Kidney (tissue), 14 donors: ENCODE data around the gene TTLL8. TPM values are rescaled to one million over a fixed set of nuclear protein-coding genes. Genes with fewer than 3 reads are reported as not detected.

Experiments used
- DNase-seq, 5 donors: peaks; one replicate each; pipeline ENCODE4 v3.0.0-alpha.2; 2013 to 2020
- FAIRE-seq: peaks from 2 replicates; lab custom pipeline; 2012; peaks lifted over from hg19 to GRCh38; lab: Jason Lieb, UNC
- H3K27ac ChIP-seq, 2 donors: one replicate each; pipeline ENCODE4 v1.7.0; 2013; ENCODE audit warnings: low read depth in 2 of 2, low read length in 2 of 2, inconsistent platforms in 1 of 2
- H3K27me3 ChIP-seq: one replicate; pipeline ENCODE4 v1.7.1; 2013; ENCODE audit warnings: low read length, inconsistent platforms; ENCODE audit not compliant: control insufficient read depth, insufficient read depth
- H3K36me3 ChIP-seq, 3 donors: one replicate each; pipeline versions ENCODE4 v1.7.0 to v1.7.1; 2013; ENCODE audit warnings: low read length in 3 of 3, control low read depth in 1 of 3, inconsistent platforms in 1 of 3; ENCODE audit not compliant: insufficient read depth in 3 of 3, control insufficient read depth in 2 of 3
- H3K4me1 ChIP-seq, 3 donors: one replicate each; pipeline versions ENCODE4 v1.7.0 to v1.7.1; 2013; ENCODE audit warnings: low read length in 3 of 3, inconsistent platforms in 1 of 3, low read depth in 1 of 3; ENCODE audit not compliant: control insufficient read depth in 2 of 3, insufficient read depth in 2 of 3
- H3K4me3 ChIP-seq, 3 donors: one replicate each; pipeline versions ENCODE4 v1.7.0 to v1.8.1; 2013; ENCODE audit warnings: low read length in 3 of 3, control low read depth in 1 of 3, inconsistent platforms in 1 of 3
- H3K9ac ChIP-seq, 3 donors: one replicate each; pipeline versions ENCODE4 v1.7.0 to v1.7.1; 2013; ENCODE audit warnings: low read length in 3 of 3, control low read depth in 1 of 3, inconsistent platforms in 1 of 3
- H3K9me3 ChIP-seq, 3 donors: one replicate each; pipeline versions ENCODE4 v1.7.0 to v1.7.1; 2013; ENCODE audit warnings: low read length in 3 of 3, control low read depth in 1 of 3, inconsistent platforms in 1 of 3; ENCODE audit not compliant: control insufficient read depth in 2 of 3, insufficient read depth in 1 of 3
- intact Hi-C: fragments of 100-400 bp; cut with DNase I; formaldehyde crosslinking; loops from one replicate; pipeline ENCODE4 v1.11.1; 2022
- polyA plus RNA-seq: library from polyadenylated mRNA; stranded (reverse); fragments of 350-450 nt; fragmentation: Illumina TruSeq; extraction: RNeasy Lipid Tissue Mini Kit (QIAGEN cat#74804); gene quantifications from one replicate; pipeline ENCODE4 v1.2.3, GENCODE V29; 2014; ENCODE audit warnings: low read depth, low replicate concordance; ENCODE audit not compliant: insufficient read depth
- total RNA-seq: library from RNA; stranded (reverse); fragmentation: NEBNext Ultra II Directional; extraction: Animal tissue kit (Norgen Biotek cat#: 25700); gene quantifications from one replicate; pipeline ENCODE4 v1.2.1, GENCODE V29; 2021
- TF ChIP-seq, protein P1 (sequence below): IDR thresholded peaks from 3 replicates; pipeline ENCODE4 v1.5.1; 2012; ENCODE audit warnings: mild to moderate bottlenecking, moderate library complexity, borderline replicate concordance; ENCODE audit not compliant: insufficient read depth; ENCODE audit errors: extremely low read depth
- donor health status: control.
- donor health status: control.
- donor health status: control.
- donor health status: control.
- donor health status: control.
- donor health status: DM: yes; HTN: yes; CAD: no.
- donor health status: Normal renal cell carcinoma (clear cell type).

TTLL8 gene
- total and polyA plus RNA-seq, 2 donors from 2014 or later: not detected

DNA sequence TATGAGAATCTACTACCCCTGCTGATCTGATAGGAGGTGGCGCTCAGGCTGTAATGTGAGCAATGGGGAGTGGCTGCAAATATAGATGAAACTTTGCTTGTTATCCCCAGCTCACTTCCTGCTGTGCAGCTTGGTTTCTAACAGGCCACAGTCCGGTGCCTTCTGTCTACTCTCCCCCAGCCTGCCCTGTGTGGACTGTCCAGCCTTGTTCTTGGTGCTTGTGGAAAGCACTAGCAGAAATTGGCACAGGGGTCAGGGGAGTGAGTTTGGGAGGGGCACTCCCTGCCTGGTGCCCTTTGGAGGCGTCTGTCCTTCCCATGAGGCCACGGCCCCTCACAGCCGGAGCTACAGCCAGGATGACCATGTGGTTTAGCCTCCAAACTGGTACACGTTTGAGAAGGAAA lies 46.0 kb upstream of the TTLL8 start:
- intact Hi-C loops: no loop called here
- Histone ChIP-seq H3K4me1 (peaks cover 0 to 2% (median 0%) of the 10 kb centered on the region in 3 donors), H3K4me3 (no peak overlapping the region), H3K36me3 (no peaks in the 10 kb centered on the region), H3K27me3 (no peaks in the 10 kb centered on the region), H3K9me3 (no peaks in the 10 kb centered on the region), H3K9ac (no peak overlapping the region), H3K27ac (no peak overlapping the region)
- FAIRE-seq (no peak), DNase-seq (no peak)
- TF ChIP-seq, protein P1, sequence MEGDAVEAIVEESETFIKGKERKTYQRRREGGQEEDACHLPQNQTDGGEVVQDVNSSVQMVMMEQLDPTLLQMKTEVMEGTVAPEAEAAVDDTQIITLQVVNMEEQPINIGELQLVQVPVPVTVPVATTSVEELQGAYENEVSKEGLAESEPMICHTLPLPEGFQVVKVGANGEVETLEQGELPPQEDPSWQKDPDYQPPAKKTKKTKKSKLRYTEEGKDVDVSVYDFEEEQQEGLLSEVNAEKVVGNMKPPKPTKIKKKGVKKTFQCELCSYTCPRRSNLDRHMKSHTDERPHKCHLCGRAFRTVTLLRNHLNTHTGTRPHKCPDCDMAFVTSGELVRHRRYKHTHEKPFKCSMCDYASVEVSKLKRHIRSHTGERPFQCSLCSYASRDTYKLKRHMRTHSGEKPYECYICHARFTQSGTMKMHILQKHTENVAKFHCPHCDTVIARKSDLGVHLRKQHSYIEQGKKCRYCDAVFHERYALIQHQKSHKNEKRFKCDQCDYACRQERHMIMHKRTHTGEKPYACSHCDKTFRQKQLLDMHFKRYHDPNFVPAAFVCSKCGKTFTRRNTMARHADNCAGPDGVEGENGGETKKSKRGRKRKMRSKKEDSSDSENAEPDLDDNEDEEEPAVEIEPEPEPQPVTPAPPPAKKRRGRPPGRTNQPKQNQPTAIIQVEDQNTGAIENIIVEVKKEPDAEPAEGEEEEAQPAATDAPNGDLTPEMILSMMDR: no peak

DNA sequence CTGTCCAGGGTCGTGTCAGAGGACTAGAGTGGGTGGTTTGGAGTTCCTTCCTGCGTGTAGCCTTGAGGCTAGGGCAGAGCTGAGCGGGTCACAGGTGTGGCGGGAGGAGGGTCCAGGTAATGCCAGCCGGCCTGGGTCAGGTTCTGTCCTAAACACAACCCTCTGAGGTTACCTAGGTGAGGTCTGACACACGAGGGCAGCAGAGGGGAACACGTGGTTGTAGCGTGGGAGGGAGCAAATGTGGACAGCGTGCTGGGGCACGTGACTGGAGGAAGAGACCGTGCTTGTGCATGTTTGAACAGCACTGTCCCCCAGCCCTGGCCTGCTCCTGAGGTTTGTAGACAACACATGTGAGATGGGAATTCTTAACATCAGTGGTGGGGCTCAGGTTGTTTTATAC lies 44.8 kb upstream of the TTLL8 start:
- FAIRE-seq (no peak), DNase-seq (no peak)
- H3K9ac ChIP-seq: no peak overlapping the region
- peaks cover 0 to 2% (median 0%) of the 10 kb centered on the region in 3 donors for H3K4me1 ChIP-seq
- no peak overlapping the region for H3K27ac ChIP-seq
- TF ChIP-seq, protein P1: no peak
- intact Hi-C loops: no loop called here
- H3K36me3 ChIP-seq: no peaks in the 10 kb centered on the region
- H3K9me3 ChIP-seq: no peaks in the 10 kb centered on the region
- H3K4me3 ChIP-seq: no peak overlapping the region
- H3K27me3 ChIP-seq: no peaks in the 10 kb centered on the region

DNA sequence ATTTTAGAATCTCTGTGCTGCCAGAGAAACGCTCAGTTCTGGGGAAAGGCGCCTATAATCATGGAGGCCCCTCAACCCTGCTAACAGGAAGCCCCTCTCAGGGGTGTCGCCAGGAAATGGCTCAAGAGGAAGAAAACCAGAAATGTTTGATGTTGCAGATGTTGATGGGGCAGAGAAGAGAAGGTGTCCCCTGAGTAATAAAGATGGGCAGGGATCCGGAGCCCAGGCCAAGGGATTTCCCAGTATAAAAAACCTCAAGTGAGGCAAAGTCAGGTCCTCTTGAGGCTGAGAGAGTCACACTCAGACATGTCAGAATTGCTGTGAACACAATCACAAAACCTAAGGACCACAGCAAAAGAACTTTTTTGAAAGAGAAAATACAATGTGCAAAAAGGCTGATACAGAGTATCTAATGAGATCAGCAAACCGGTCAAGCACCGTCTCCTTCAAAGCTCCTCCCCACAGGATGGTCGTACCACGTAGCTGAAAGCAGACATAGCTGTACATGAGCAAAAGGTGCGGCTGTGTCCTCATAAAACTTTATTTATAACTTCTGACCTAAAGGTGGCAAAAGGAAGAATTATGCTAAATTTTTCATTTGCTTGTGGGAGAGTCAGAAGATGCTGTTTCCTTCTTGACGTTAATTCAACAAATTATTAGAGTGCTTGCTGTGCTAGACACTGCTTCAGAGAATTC lies 43.9 kb upstream of the TTLL8 start:
- Histone ChIP-seq H3K9ac (no peak overlapping the region), H3K9me3 (no peaks in the 10 kb centered on the region), H3K36me3 (no peaks in the 10 kb centered on the region), H3K27me3 (no peaks in the 10 kb centered on the region), H3K4me3 (no peak overlapping the region), H3K27ac (no peak overlapping the region), H3K4me1 (peaks cover 0 to 2% (median 0%) of the 10 kb centered on the region in 3 donors)
- intact Hi-C loops: no loop called here
- TF ChIP-seq, protein P1: no peak
- FAIRE-seq (no peak), DNase-seq (no peak)
